IPS-NIHi11 (cell line): ENCODE results near the gene ENDOU.
A peak's percentile ranks its signal among the peaks of the same experiment; 100 is the strongest.

ENCODE experiments used
- DNase-seq: peaks from one replicate; pipeline ENCODE4 v3.0.0; 2012; ENCODE audit warnings: mixed read lengths, low spot score

Gene ENDOU

DNA sequence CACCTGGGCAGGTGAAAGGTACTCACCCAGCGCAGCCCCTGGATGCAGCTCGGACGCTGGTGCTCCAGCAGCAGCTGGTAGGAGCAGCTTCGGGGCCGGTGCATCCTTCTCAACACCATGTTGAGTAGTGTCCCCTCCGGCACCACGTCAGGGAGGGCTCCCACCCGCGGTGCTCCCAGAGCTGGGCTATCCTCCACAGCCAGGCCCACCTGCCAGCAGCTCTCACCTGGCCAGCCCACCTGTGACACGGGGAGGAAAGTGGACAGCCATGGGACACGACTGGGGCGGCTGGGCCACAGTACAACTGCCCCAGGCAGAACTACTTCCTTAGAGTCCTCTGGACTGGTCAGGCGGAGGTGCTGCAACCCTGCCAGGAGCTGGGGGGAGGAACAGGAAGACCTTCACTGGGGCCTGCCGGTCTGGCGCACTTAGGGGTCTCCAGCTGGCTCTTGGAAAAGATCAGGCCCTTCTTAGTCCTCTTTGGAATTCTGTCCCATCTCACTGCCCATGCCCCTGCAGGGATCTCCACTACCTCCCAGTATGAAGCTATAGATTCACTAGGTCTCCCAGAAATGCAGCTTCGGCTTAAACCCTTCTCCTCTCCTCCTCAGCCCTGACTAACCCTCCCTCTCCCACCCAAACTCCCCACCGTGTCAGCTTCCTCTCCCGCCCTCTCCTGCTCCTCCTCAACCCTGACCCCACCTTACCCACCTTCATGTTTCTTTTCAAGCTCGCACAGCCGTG lies 32.7 kb upstream of the ENDOU start:
- peak; percentile 52 for DNase-seq

DNA sequence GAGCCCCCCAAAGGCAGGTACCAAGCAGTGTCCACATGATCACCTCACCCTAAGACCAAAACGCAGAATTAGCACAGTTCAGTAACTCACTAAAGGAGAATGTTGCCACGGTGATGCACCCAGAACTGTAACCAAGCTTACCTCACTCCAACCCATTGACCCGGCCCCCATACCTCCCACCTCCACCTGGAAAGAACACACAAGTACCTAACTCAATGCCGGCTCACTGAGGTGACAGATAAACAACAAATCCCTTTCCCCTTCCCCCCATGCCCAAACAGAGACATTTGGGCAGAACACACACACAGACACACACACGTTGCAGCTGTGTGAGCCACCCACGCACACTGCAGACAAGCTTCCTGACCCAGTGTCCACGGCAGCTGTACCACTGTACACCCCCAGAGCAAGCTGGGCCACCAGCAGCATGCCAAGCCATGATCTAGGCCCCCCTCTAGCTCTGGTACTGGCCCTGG lies 32.1 kb upstream of the ENDOU start:
- DNase-seq: no peak

DNA sequence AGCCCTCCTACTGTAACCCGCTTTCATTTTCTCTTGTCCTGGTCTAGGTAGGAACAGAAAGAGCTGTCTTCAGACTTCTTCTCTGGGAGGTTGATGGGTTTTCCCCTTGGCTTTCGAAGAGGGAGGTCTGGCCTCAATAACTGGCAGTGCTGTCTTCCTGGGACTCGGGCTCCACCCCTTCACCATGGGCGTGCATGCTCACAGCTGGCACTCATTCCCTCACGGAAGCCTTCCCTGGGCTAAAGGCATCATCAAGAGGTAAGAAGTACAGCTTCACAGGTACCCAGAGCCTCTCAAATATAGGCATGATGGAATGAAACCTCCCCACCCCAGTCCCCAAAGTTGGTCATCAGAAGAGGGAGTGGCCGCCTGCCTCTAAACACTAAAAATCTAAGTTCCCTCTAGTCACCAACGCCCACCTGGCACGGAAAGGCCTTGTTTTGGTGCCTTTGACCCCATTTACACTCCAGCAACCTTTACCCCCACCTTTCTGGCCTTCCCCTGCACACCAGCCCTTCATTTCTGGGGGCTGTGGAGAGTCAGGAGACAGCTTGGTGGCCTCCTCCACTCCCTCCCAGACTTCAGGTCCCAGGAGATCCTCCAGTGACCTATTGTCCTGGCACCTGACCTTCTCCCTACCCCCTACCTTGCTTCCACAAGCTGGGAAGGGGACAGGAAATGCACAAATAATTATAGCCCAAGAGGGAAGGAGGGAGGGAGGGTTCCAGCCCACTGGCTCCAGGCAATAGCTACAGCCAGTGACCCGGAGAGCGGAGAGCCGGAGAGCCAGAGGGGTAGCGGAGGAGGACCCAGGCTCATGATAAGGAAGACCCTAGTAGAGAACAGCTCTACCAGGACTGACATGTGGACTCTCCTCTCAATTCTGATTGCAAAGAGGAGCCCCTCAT lies 30.6 kb upstream of the ENDOU start:
- DNase-seq: no peak

DNA sequence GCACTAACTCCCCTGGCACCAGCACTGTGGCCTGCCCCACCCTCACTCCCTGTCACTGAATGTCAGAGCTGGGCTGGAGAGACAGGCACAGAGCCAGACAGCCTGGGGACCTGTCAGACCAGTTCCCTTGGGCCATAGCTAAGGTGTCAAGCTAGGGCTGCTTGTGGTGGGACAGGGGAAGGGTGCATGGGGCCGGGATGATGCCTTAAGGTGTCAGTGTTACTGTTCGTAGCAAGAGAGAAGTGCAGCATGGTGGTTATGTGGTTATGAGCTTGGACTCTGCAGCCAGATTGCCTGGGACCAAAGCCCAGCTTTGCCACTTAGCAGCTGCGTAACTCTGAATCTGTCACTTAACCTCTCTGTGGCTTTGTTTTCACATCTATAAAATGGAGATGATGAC lies 29.6 kb upstream of the ENDOU start:
- DNase-seq: no peak

DNA sequence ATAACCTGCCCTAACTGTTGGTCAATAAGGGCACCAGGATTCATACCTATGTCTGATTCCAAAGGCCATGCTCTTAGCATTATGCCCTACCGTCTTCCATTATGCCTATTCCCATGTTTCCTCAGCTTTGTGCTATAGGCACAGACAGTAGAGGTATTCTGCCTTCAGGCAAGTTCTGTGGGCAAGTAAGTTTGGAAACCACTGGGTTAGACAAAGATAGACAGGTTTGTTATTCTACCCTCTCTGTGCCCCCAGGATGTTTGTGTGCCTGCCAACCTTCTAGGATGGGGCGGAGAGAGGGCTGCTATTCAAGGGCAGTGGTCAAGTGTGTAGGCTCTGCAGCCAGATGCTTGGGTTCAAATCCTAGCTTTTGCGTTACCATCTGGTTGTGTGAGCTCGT lies 28.8 kb upstream of the ENDOU start:
- no peak for DNase-seq

DNA sequence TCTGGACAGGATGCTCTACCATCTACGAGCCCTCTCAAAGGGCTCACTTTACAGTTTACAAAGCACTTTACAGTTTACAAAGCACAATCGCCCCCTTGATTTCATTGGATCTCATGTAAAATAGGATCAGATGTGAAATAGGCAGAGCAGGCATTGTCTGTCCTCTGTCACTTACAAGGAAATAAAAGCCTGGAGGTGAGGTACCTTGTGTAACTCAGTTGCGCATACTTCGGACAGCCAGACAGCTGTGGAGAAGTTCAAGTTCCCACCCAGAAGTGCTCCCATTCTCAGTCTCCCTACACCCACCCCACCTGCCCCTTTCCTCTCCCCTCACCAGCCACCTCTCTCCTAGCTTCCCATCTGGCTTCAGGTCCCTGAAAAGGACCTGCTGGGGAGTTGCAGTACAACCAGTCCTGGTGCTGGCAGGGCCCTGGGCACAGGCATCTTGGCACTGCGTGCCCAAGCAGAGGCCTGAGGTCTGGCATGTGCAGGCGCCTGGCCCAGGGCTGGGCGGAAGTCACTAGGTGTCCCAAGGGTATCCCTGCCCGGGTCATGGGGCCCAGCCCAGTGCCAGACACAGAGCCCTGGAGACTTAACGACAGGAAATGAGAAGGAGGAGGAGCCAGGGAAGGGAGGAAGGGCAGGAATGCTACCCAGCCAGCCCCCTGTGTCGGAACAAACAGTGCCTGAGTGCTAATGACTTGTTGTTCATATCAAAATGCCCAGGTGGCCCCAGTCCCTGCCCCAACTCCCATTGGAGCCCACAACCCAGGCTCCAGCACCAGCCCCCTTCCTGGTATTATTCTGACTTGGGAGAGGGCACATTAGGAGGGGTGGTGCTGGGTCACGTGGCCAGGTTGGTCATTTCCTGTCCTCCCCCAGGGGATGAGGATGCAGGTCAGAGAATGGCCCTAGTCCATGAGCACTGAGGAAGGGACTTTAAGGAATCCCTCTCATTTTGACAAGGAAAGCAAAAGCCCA lies 28.0 kb upstream of the ENDOU start:
- peak; percentile 75 for DNase-seq

DNA sequence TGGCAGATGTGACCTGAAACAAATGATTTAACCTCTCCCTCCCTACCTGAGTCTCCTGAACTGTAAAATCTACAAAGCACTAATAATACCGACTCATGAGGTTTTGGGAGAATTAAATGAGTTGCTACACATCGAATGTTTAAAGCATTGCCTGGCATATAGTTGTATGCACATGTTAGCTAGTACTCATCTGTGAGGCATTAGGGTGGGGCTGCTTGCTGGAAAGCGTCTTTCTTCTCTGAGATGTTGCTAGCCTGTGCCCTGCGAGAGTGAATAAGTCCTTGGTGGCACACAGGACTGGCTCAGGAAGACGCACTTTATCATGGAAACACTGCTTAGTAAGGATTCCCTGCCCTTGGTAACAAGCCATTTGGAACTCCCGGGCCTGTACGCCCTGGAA lies 27.3 kb upstream of the ENDOU start:
- no peak for DNase-seq

DNA sequence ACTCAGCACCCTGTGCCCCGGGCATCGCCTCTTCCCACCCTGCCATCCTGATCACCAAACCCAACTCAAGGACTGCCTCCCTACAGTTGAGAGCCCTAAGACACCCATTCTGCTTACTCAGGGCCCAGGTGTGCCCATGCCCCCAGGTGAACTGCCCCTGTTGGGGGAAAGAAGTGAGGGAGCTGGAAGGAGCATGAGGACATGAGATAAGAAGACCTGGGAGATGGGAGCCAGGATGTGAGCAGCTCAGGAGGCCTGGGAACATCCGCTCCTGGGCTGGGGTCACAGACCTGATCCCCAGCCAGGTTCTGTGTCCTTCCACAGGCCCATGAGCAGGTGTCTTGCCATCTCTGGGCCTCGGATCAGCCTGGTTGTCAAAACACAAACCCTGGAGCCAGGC lies 26.8 kb upstream of the ENDOU start:
- DNase-seq: no peak

DNA sequence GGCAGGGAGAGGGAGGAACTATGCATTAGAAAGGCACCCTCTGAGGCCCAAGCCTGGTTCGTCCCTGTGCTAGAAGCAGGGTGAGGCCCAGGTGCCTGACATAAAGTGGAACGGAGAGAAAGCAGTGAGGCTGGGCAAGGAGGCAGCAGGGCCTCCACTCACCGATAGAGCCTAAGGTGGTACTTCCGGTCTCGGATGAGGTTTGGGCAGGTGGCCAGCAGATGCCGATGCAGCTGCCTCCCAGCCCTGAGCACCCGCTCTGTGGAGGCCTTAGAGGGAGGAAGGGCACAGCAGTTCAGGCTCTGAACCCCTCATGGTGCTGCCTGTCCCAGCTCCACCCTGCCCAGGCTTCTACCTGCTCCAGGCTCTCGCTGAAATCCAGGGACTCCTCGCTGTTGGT lies 26.3 kb upstream of the ENDOU start:
- no peak for DNase-seq

DNA sequence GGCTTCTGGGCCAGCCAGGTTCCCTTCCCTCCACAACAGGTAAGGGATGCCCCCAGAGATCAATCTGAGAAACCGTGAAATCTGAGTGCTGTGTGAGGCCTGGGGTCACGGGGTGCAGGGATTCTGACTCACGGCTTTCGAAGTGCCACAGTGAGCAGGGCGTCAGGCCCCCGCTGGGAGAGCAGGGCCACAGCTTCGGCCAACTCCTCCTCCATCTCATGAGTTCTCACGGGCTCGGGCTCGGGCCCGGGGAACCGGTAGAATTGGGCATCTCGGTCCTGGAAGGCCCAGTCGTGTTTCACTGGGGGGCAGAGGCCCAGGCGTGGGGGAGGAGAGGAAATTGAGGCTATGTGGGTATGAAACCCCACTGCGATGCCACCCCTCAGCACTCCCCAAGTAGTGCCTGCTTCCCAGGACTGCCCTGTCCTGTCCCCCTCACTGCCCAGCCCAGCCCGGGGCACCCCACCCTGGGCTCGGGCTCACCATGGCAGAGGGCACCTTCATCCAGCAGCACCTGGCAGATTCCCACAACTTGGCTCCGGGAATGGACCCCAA lies 25.7 kb upstream of the ENDOU start:
- DNase-seq: no peak

DNA sequence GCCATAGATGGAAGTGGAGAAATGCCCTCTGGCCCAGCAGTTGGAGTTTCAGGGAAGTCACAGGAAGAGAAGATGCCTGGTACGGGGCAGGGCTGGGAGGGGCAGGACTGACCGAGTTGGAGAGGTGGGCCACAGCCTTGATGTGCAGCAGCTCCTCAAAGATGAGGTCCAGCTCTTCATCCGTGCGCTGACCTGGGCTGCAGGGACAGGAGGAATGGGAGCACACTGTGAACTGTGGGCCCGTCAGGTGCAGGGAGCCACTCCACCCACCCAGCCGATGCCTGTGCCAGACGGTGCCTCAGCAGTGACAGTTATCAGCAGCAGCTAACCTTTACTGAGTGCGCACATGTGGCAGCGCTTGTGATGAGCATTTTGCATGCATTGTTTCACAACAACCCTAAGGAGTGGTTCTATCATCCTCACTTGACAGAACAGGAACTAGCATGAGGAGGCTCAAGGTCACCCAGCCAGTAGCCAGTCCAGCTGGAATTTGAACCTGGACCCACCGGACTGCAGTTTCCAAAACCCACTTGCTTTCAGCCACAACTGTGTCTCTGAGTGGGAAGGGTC lies 25.0 kb upstream of the ENDOU start:
- DNase-seq: no peak

DNA sequence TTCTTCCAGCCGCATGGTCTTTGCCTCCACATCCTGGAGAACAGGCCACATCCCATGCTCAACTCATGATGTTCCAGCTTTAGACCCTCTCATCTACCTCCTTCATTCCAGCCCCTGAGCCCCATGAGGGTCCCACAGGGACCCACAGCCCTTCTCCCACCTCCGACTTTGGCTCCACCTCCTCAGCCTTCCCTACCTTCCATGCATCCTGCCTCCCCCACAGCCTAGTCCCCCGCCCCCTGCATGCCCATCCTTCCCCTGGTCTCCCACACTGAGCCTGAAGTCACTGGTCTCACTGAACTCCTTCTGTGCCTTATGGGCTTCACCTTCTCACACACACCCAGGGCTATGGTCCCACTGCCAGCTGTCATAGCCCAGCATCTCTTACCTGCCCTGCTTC lies 23.6 kb upstream of the ENDOU start:
- DNase-seq: no peak

DNA sequence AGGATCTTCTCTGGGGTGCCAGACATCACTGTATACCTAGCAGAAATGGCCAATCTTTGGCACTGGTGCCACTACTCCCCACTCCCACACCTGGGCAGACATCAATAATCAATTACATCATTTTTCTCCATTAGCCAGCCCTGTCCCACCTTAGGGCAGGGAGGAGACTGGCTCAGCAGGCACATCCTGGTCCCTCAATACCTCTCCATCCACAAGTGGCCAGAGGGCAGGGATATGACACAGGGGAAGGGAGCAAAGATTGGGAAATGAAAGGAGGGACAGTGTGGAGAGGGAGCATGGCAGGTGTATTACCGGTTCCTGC lies 23.2 kb upstream of the ENDOU start:
- no peak for DNase-seq

DNA sequence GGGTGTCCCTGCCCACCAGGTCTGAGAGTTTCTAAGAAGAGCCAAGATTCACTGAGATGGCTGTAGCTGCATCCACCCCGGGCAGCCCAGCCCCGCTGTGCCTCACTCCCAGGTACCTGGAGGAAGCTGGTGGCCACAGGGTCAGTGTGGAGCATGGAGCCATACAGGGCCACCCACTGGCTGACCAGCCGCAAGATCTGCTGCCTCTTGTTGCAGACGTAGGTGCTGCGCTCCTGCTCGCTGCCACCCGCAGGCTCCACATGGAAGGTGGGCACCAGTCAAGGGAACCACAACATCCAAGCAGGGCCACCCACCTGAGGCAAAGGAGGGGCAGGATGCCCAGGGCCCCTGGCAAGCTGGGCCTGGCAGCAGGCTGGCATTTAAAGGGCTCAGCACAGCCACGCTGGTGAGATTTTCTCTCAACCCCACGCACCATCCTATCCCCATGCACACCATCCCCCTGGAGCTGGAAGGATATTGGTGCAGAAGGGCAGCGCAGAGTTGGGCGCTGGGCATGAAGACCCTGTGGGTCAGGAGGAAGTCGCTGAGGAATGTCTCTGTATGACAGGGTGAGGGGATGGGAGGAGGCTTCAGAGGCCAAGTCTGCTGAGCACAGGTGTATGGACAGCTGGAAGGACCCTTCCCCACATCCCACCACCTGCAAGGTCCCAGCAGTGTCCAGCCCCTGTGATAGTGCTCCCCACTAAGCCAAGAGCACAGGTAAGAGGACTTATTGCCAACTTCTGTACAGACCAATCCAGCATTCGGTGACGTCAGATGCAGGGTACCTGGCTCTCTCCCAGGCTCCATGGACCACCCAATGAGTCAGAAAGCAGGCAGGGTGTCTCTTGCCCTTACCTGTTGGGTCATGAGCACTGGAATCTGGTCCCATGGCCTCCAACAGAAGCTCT lies 22.6 kb upstream of the ENDOU start:
- DNase-seq: no peak

DNA sequence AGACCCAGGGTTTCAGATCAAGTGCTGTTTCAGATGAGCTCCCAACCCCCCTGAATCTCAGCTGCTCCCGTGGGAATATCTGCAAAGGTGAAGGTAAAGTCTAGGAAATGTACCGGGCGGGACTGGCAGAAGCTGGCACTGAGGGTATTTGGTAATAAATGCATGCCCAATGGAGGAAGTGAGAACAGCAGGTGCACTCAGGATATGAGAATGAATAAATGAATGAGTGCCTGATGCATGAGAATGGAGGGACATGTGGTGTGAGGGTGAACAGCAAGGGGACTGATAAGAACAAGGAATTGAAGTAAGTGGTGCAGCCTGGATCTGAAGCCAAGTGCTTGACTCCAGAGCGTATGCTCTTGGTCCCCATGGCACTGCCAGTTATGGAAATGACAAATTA lies 21.8 kb upstream of the ENDOU start:
- no peak for DNase-seq

DNA sequence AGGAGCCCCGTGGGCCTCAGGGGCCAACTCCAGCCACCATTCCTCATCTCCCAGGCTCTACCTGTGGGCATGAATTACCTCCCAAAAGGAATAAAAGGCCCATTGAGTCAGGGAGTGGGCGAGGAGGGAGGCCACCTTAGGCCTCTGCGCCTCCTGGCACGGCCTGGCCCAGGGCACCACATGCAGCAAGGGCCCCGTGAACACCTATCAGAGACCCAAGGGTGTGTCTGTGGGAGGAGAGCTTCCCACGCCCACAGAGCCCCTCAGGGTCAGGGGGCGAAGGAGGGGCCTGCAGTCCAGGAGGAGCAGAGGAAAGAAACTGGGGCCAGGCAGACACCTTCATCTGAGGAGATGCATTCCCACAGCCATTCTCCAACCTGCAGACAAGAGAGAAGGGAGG lies 21.2 kb upstream of the ENDOU start:
- DNase-seq: no peak

DNA sequence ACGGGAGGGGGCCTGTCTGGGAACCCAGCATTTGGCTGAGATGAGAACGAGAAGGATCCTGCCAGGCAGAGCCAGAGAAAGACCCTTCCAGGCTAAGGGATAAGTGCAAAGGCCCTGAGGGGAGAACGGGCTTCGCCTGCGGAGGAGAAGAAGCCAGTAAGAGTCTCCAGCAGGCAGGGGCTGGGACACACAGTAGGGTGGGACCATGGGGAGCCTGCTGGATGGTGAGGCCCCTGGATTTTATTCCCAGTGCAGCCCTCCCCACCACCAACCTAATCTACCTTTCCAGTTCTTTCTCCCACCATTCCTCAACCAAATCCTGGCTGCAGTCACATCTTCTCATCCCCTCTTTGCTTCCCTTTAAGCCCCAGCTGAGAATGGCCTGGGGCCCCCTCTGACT lies 20.8 kb upstream of the ENDOU start:
- no peak for DNase-seq

DNA sequence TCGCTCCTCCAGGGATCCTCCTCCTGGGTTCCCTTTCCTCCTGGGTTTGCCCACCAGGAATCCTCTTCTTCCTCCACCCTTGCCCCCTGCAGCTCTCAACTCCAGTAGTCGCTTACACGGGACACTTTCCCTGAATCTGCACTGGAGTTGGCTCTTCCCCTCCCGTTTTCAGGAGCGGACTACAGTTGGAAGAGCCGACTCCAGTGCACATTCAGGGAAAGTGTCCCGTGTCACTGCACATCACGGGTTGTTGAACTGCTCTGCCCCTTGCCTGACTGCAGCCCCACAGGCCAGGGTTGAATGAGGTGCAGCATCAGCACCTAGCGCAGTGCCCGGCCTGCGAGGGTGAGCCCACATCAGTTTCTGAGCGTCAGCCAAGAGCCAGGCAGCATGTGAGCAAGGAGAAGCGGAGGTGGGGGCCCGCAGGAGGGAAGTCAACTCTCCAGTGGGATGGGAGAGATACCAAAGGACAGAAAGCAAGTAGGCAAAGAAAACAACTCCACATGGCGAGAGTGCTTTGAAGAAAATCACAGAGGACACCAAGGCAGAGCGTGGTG lies 20.3 kb upstream of the ENDOU start:
- no peak for DNase-seq

DNA sequence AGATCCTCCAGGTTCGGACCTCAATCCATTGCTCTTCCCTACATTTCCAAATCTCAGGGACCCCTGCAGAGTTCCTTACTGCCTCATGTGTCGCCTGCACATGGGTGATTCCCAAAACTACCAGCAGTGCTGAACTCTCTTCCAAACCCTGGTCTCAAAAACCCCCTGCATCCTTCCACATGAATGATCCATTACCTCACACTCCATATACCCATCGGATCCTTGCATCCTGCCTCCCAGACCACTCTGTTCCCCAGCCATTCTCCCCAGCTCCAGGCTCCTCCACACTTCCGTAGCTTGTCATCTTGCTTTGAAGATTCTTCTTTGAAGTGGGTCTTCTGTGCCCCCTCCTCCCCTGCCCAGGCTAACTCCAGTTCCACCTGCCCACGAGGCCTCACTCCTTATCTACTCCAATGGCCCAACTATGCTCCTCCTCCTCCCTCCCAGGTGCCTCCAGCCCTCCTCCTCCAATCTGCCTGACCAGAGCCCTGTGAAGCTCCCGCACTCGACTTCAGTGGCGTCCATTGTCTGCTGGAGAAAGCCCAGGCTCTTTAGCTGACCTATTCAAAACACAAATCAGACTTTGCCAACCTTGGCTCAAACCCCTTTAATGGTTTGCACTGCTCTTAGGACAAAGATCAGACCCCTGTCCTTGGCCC lies 19.6 kb upstream of the ENDOU start:
- no peak for DNase-seq
